GM11168 (cell line): ENCODE results near the gene PCDH1.
"Not testable (repeated sequence)": the region's sequence is repeated elsewhere in the genome, so short reads cannot be mapped to it uniquely, and the experiment has no call there.

ENCODE experiments used
- in situ Hi-C: fragments of 300-500 bp; cut with MboI; formaldehyde crosslinking; loops from one replicate; pipeline ENCODE4 v1.12.0; 2022; ENCODE audit warnings: low sequenced_read_pairs; ENCODE audit not compliant: unreplicated experiment

PCDH1 gene

DNA sequence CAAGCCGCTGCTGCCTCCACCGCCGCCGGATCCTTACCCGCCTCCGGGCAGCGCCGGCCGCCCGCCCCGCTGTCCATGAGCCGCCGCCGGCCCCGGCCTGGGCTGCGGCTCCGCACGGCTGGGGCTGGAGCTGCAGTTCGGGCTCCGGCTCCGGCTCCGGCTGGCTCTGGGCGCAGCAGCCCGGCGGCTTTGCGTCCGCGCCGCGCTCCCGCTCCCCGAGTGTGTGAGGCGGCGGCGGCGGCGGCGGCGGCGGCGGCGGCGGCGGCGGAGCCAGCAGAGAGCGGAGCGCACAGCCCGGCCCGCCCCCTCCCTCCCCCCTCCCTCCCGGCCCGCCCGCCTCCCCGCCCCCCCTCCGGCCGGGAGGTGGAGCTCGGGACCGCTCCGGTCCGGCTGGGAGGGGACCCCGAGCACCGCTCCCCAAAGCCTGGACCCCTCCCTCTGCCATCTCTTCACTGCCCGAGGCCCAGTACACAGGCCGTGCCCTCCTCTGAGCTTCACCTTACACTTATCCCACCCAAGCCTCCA lies at the start of gene PCDH1:
TSS of gene PCDH1 (minus strand) at position 225 of the 525 bp plus-strand sequence. CDS start at position 77, 148 bp downstream.
- in situ Hi-C loops = no loop called here

DNA sequence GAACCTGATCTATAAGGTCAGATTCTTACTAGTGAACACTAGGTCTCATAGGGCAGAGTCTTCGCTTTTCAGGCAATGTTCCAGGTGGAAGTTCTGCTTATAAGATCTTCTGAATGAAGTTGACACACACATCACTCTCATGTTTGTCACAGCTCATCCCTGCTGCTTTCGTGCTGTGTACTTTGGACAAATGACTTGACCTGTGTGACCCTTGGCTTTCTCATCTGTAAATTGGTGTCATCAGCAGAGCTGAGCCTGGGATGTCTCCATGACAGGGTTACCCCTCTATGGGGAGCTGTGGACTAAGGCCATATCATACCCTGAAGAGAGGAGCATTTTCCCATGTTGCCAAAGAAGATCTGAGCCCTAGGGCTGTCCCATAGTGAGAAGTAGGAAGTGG lies 48.2 kb upstream of the PCDH1 start:
- in situ Hi-C loops = no loop called here

DNA sequence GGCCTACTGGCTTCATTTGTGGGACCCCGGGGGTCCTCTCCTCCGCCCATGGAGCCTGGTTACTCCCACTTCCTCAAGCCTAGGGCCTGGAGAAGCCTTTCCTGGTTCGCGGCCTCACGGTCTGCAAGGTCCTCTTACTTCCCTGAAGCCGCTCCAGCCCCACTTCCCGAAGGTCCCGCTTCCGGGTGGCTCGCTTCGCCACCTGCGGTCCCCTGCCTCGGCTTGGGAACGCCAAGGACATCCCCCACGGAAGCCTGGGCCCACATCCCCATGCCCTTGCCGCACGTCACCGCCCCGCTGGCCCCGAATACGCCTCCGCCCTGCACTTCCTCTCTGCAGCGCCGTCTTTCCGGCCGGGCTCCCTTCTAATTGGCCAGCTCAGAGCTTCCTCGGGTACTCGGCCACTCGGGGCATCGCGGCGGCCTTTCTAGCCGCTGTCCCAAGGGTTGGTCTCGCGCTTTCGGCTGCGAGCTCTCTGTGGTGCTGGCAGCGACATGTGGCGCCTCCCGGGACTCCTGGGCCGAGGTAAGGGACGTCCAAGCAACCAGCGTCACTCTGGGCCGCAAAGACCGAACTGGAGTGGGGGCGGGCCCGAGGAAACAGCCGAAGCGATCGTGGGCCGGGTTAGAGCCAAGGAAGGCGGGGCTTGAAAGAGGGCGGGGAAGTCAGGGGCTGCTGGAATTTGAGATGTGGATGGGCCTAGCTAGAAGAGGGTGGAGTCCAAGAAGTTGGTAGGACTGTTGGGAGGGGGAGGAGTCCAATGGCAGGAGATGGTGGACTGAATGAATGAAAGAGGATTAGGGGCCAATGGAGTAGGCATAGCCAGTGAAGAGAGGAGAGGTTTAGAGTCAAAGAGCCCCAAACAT lies 45.5 kb upstream of the PCDH1 start, which contains the start of gene DELE1:
TSS of gene DELE1 (plus strand) at position 424 of the 866 bp plus-strand sequence. CDS start at position 495, 71 bp downstream.
- in situ Hi-C loops = no loop called here

DNA sequence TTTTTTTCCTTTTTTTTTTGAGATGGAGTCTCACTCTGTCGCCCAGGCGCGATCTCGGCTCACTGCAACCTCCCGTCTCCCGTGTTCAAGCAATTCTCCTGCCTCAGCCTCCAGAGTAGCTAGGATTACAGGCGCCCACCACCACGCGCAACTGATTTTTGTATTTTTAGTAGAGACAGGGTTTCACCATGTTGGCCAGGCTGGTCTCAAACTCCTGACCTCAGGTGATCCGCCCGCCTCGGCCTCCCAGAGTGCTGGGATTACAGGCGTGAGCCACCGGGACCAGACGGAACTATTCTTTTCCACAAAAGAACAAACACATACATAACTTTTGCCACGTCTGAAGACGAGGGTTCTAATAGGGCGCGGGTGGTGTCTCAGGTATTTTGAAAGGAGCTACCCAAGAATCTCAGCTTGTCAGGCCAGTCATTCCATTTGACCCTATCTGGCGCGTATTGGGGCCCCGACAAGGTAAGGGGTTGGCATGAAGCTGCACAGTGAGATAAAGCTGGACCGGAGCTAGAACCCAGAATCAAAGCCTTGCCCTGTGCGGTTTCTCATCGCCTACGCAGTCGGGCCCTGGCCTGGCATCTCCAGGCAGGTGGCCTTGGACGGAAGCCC lies 44.7 kb upstream of the PCDH1 start:
- in situ Hi-C loops = not testable (repeated sequence)

DNA sequence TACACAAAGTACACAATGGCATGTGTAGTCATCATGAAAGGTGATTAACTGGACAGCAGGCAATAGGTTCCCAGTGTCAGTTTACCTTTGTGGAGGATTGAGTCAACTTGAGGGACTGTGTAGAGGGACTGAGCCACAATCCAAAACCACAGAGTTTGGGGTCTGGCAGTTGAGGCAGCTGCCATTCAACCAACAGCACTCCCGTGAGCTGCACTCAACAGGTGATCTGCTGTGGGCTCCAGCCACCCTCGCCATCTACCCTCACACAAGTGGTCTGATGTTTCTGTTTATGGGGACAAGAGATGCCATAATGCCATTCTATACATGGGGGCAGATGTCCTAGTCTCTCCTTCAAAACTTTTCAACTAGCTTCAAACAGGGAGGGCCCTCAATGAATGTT lies 42.6 kb upstream of the PCDH1 start:
- in situ Hi-C loops = no loop called here

DNA sequence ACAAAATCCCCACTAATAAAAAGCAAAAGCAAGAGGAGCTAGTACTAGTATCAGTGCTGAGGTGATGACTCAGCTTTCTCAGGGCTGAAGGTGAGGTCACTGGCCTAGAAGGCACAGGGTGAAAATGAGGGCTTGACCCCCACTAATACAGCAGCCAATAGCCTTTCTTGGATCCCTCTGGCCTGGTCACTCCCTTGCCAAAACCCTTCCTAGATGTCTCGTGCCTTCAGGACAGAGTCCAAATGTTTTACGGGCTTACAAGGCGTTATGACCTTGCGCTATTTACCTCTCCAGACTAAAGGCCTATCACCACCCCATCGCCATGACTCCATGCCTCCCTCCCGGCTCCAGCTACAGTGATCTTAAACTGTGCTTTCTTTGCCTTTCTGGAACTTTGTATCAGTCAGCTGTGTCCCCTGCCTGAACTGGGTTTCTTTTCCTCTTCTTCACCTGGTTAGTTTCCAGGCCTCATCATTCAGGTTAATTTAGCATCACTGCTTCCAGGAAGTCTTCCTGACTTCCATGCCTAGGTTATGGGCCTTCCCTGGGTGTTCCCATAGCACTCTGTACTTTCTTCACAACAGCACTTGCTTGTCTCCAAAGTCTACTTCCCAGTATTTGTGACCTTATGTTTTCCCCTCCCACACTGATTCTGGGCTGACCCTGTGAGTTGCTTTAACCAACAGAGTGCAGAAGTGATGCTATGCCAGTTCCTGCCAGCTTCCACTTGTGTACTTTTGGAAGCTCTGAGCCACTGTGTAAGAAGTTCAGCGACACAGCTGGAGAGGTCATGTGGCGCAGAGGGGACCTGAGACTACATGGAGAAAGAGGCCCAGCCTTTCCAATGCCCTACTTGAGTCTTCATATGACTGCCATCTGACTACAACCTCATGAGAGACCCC lies 41.3 kb upstream of the PCDH1 start:
- in situ Hi-C loops = no loop called here

DNA sequence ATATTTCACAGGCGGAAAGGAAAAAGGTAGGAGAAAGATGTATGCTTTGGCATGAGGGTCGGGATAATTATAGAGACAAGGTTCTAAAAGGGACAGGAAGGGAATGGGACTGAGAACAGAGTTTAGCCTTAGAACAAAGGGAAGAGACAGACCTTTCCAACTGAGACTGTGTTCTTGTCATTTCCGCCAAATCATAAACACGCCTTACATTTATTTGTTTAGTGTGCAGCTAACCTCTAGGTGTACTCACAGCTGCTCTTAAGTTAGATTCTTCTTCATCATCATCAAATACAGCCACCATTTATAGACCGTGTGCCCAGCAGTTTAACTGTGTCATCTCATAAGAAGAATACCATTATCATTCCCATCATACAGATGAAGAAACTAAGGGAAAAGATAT lies 39.5 kb upstream of the PCDH1 start:
- in situ Hi-C loops = no loop called here

DNA sequence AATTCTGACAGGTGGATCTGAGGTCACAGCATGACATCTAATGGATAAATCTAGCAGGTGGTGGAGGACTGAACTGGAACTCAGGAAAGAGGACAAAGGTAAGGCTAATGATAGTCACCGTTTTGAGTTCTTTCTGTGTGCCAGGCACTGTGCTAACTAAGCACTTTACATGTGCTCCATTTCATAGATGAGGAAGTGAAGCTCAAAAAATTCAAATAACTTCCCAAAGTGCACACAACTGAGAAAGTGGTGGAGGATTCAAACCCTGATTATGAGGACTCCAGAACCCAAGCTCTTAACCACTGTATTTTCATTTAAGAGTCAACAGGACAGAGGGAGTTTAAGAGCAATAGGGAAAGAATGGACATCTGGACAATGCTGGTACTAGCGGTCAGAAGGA lies 38.3 kb upstream of the PCDH1 start:
- in situ Hi-C loops = no loop called here

DNA sequence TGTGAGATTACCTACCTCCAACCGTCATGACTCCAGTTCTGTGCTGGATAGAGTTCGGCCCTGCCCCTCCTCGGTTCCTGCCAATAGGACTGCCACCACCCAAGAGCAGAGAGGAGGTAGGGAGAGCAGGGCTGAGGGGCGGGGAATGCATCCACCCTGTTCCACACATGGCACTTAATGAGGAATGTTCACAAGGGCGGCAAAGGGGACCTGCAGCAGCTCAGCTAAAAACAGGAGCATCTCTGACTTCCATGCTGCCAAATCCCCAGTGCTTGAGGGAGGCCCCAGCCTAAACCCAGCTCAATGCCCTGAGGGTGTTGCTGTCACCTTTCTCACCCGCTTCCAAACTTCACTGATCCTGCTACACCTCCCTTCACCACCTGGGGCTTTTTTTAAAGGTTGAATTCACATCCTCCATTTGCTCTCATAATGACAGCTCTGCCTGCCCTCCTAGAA lies 37.7 kb upstream of the PCDH1 start:
- in situ Hi-C loops = no loop called here

DNA sequence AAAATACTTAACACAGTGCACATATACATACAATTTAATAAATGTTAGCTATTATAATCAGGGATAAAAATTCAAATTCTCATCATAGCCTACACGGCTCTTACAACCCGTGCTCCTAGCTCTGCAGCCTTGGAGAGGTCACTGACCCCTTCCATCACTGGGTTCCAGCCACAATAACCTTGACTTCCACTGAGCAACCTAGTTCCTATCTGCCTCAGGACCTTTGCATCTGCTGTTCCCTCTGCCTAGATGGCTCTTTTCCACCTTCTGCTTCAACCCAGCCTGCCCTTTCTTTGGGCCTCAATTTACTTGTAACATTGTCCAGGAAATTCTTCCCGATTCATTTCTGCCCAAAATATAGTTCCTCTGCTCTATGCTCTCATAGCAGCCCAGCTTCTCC lies 36.6 kb upstream of the PCDH1 start:
- in situ Hi-C loops = no loop called here

DNA sequence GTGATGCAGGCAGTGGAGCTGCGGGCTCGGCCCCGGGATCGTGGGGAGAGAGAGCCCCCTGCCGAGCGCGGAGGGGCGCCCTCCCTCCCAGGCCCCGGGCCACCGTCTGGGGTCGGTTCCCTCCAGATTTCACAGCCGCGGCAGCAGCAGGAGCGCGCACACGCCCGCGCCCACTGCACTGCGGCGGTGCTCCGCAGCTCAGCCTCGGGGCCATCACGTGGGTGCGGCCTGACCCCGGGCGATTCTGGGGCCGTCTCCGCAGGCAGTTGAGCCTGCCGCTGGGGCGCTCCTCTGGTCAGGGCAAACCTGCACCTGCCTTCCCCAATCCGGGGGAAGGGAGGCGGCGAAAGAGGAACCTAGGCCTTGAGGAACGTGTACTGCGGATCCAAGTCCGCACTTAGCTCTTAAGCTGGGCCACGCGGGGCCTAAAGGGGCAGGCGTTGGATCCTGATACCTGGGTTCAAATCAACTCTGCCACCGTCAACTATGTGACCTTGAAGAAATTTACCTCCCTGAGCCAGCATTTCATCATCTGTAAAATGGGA lies 36.1 kb upstream of the PCDH1 start:
- in situ Hi-C loops = no loop called here

DNA sequence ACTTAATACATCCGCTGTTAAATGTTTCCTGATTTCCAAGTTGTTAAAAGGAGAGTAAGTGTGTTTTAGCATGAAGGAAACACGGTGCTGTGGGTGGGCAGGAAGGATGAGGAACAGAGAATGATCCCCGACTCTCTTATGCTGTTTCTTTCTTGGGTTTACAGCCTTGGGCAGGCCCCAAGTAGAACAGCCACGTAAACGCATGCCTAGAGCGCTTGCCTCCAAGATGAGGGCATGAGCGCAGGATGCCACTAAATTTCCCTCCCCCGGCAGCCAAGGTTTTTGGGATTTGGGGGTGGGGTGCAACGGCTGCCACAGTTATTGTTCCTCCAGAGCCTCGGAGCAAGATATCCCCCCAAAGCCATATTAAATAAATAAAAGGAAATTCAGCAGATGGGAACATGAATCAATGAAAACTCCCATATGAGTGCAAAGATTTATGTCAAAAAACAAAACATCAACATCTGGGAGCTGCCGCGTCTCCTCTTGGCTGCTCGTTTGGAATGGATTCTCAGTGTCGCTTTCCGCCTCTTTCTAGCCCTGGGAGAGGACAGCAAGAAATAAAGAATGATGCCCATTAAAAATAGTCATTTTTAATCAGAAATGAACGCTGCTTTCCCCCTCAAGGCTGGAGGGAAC lies 35.5 kb upstream of the PCDH1 start:
- in situ Hi-C loops = no loop called here

DNA sequence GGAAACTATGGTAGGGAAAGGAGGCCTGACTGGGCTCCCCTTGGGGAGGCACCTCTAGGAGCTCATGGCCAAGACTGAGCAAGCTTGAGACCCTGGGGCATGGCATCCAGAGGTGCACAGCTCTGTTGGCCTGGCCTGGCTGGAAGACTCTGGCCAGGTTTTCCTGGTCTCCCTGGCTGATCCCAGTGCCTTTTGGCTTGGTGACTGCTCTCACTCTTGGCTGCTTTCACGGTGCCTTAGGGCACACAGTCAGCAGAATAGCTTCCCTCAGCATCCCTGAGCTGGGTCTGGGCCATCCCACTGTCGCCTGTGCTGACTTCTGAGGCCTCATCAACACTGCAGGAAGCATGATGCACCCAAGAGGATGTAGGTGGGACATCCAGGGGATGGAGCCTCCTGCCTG lies 32.1 kb upstream of the PCDH1 start:
- in situ Hi-C loops = no loop called here

DNA sequence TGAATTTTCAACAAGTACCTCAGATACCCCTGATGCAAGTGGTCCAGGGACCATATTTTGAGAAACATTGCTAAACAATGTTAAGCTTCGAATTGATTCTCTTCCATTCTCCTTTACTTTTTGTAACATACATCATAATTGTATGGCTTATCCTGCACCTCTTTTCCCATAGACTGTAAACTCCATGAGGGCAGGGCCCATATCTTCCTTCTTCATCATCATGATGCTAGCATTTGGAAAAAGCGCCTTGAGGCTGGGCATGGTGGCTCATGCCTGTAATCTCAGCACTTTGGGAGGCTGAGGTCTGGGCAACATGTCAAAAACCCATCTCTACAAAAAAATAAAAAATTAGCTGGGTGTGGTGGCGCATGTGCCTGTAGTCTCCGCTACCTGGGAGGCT lies 31.0 kb upstream of the PCDH1 start:
- in situ Hi-C loops = no loop called here

DNA sequence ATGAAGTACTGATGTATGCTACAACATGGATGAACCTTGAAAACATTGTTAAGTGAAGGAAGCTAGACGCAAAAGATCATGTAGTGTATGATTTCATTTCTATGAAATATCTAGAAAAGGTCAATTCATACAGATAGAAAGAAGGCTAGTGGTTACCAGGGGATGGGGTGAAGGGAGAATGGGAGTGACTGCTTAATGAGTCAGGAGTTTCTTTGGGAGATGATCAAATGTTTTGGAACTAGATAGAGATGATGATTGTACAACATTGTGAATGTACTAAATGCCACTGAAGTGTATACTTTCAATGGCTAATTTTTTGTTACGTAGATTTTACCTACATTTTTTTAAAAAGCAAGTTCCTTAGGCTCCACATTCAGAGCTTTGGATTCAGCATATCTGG lies 30.6 kb upstream of the PCDH1 start:
- in situ Hi-C loops = no loop called here

DNA sequence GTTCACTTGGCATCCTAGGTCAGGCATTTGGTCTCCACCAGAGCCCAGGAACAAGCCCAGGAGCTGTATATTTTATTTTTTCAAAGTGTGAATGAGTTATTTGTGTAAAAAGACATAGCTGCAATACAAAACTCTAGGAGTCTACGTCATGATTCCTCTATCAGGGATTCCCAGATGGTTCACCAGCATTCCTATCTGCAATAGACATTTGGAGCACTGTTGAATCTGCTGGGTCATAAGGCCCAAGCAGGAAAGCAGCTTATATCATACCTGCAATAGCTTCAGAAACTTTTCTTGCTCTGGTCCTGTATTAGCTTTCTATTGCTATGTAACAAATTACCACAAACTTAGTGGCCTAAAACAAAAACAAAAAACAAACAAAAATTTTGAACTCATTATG lies 28.8 kb upstream of the PCDH1 start:
- in situ Hi-C loops = no loop called here

DNA sequence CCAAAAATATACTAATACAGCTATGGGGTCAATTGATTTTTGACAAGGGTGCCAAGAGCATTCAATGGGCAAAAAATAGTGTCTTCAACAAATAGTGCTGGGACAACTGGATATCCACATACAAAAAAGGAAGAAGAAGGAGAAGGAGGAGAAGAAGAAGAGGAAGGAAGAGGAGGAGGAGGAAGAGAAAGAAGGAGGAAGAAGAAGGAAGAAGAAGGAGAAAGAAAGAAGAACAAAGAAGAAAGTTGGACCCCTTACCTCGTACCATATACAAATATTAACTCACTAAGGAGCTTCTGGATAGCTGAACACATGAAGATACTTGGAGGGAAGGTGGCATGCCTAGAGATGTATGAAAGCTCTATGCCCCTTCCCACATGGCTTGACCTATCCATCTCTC lies 28.3 kb upstream of the PCDH1 start:
- in situ Hi-C loops = no loop called here

DNA sequence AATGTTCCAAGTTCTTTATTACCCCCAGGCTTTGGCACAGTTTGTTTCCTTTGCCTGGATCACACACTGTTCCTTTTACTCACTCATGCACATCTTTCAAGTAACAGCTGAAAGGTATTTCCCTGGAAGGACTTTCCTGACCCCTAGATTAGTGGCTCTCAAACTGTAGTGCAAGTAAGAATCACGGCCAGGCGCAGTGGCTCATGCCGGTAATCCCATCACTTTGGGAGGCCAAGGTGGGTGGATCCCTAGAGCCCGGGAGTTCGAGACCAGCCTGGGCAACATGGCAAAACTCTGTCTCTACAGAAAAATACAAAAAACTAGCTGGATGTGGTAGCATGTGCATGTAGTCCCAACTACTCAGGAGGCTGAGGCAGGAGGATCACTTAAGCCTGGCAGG lies 26.3 kb upstream of the PCDH1 start:
- in situ Hi-C loops = no loop called here

DNA sequence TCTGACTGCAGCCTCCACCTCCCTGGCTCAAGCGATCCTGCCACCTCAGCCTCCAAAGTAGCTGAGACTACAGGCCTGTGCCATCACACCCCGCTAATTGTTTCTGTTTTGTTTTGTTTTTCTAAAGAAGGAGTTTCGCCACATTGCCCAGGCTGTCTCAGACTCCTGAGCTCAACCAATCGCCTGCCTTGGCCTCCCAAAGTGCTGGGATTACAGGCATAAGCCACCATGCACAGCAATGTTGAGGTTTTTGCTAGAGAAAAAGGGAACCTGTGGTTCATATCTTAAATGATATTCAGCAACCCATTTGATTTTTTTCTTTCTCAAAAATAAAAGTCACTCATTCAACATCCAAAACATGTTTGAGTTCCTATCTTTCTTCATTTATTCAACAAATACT lies 25.1 kb upstream of the PCDH1 start:
- in situ Hi-C loops = no loop called here
